K562 (cell line): ENCODE results near the gene ZGLP1. TPM values are rescaled to one million over a fixed set of nuclear protein-coding genes. Genes with fewer than 3 reads are reported as not detected.

Experiments
- ARID2 ChIP-seq: fragments of 450-650 bp; IDR thresholded peaks from 2 replicates; pipeline ENCODE4 v1.6.1; 2017; ENCODE audit warnings: antibody characterized with exemption, mild to moderate bottlenecking
- BDP1 ChIP-seq: IDR thresholded peaks from 3 replicates; pipeline ENCODE4 v1.6.1; 2011; ENCODE audit not compliant: insufficient read length, insufficient read depth
- BRD9 ChIP-seq: fragments of 450-650 bp; IDR thresholded peaks from 2 replicates; pipeline ENCODE4 v1.6.1; 2018; ENCODE audit warnings: low read depth; ENCODE audit not compliant: partially characterized antibody
- CAMTA2 ChIP-seq: fragments of 250-450 bp; sonication (Bioruptor Pico); conservative IDR thresholded peaks from 2 replicates; pipeline ENCODE4 v1.5.1; 2022
- CBX2 ChIP-seq: fragments of 200-600 bp; sonication (generic); IDR thresholded peaks from one replicate; pipeline ENCODE4 v1.6.1; 2012; ENCODE audit warnings: mild to moderate bottlenecking, low read length, inconsistent platforms; ENCODE audit not compliant: insufficient read depth, poor library complexity, severe bottlenecking
- CEBPB ChIP-seq: fragments of 450-650 bp; IDR thresholded peaks from 2 replicates; pipeline ENCODE4 v1.6.1; 2016; ENCODE audit warnings: missing genetic modification characterization, missing compliant biosample characterization
- E2F5 ChIP-seq: sonication (generic); formaldehyde crosslinking; IDR thresholded peaks from 2 replicates; pipeline ENCODE4 v1.8.0; 2022; ENCODE audit warnings: mild to moderate bottlenecking, missing genetic modification reagents
- EP300 ChIP-seq: IDR thresholded peaks from 2 replicates; pipeline ENCODE4 v1.6.1; 2012; ENCODE audit warnings: low read length, improper control_type of control experiment
- HMBOX1 ChIP-seq: sonication (generic); IDR thresholded peaks from 2 replicates; pipeline ENCODE4 v1.6.1; 2016
- HNRNPK ChIP-seq: fragments of 200-400 bp; formaldehyde crosslinking; IDR thresholded peaks from one replicate; pipeline ENCODE4 v1.6.1; 2018; ENCODE audit warnings: mild to moderate bottlenecking, low read depth, low read length; ENCODE audit not compliant: poor library complexity, severe bottlenecking
- KLF16 ChIP-seq: IDR thresholded peaks from 2 replicates; pipeline ENCODE4 v1.6.1; 2016; ENCODE audit warnings: antibody characterized with exemption
- MEF2A ChIP-seq: IDR thresholded peaks from 2 replicates; pipeline ENCODE4 v1.6.1; 2011; ENCODE audit warnings: low read depth, mild to moderate bottlenecking, low read length, moderate library complexity; ENCODE audit not compliant: control insufficient read depth
- MIER1 ChIP-seq: fragments of 450-650 bp; IDR thresholded peaks from 2 replicates; pipeline ENCODE4 v1.6.1; 2016; ENCODE audit warnings: antibody characterized with exemption, mild to moderate bottlenecking, low read depth
- MXI1 ChIP-seq: IDR thresholded peaks from 2 replicates; pipeline ENCODE4 v1.6.1; 2011; ENCODE audit warnings: low read depth, mild to moderate bottlenecking, improper control_type of control experiment, low read length
- NR2C2 ChIP-seq, 2 experiments: fragments of 200-800 bp in 1 of 2; sonication (Bioruptor generic) in 1 of 2; sonication (generic) in 1 of 2; formaldehyde crosslinking in 1 of 2; IDR thresholded peaks; 2 replicates each; pipeline versions ENCODE4 v1.6.1 to v1.8.0; 2016 to 2022; ENCODE audit warnings: mild to moderate bottlenecking in 1 of 2, missing compliant biosample characterization in 1 of 2, missing genetic modification characterization in 1 of 2, missing genetic modification reagents in 1 of 2
- POLR3A ChIP-seq: IDR thresholded peaks from 2 replicates; pipeline ENCODE4 v1.6.1; 2011; ENCODE audit warnings: borderline replicate concordance, mild to moderate bottlenecking, moderate library complexity; ENCODE audit not compliant: insufficient read length, insufficient read depth; ENCODE audit errors: extremely low read depth
- RFX5 ChIP-seq: IDR thresholded peaks from 2 replicates; pipeline ENCODE4 v1.6.1; 2011; ENCODE audit warnings: low read depth, mild to moderate bottlenecking, improper control_type of control experiment, low read length
- SMC3 ChIP-seq: conservative IDR thresholded peaks from 2 replicates; pipeline ENCODE4 v1.6.1; 2011; ENCODE audit warnings: low read depth, low read length, improper control_type of control experiment; ENCODE audit not compliant: insufficient read depth
- SRSF1 ChIP-seq: fragments of 200-400 bp; formaldehyde crosslinking; IDR thresholded peaks from 2 replicates; pipeline ENCODE4 v1.6.1; 2017; ENCODE audit warnings: mild to moderate bottlenecking, low read depth, low read length, moderate library complexity
- SUPT5H ChIP-seq: fragments of 450-650 bp; IDR thresholded peaks from 2 replicates; pipeline ENCODE4 v1.6.1; 2016
- ZBTB12 ChIP-seq: fragments of 250-450 bp; sonication (Bioruptor Pico); IDR thresholded peaks from 2 replicates; pipeline ENCODE4 v1.4.0; 2020
- ZNF175 ChIP-seq: fragments of 200-800 bp; sonication (Bioruptor generic); IDR thresholded peaks from 2 replicates; pipeline ENCODE4 v1.6.1; 2016; ENCODE audit warnings: low read depth, mild to moderate bottlenecking, missing genetic modification characterization, missing compliant biosample characterization
- ZNF324 ChIP-seq: fragments of 250-450 bp; sonication (Bioruptor Pico); IDR thresholded peaks from 2 replicates; pipeline ENCODE4 v1.4.0; 2020; ENCODE audit warnings: mild to moderate bottlenecking
- ZNF586 ChIP-seq: fragments of 450-650 bp; formaldehyde crosslinking; conservative IDR thresholded peaks from 2 replicates; pipeline ENCODE4 v1.4.0; 2020; ENCODE audit warnings: mild to moderate bottlenecking, moderate library complexity
- polyA plus RNA-seq, 8 experiments: library from polyadenylated mRNA; depleted of rRNA in 4 of 8; stranded (reverse) in 5 of 8; unstranded in 3 of 8; fragments of >200 nt; fragmentation: Nextera tagmentation in 2 of 8; fragmentation: Illumina TruSeq in 1 of 8; extraction: Ambion mirVana in 2 of 8; extraction: Trizol in 1 of 8; gene quantifications; 2 replicates each; pipeline versions ENCODE4 v1.2.1 to v1.2.3, GENCODE V29; 2011 to 2014; ENCODE audit warnings: inconsistent platforms in 1 of 8, missing spikeins in 1 of 8
- total RNA-seq, 7 experiments: library from RNA; depleted of rRNA in 6 of 7; stranded (reverse); fragments of >200 nt in 6 of 7; fragmentation: Illumina TruSeq in 2 of 7; extraction: Trizol in 2 of 7; gene quantifications; 2 replicates each; pipeline versions ENCODE4 v1.2.1 to v1.2.3, GENCODE V29; 2011 to 2021; ENCODE audit warnings: low replicate concordance in 1 of 7
- TF ChIP-seq, protein P1 (sequence below), 2 experiments: fragments of 200-800 bp in 1 of 2; sonication (Bioruptor generic) in 1 of 2; sonication (generic) in 1 of 2; formaldehyde crosslinking in 1 of 2; IDR thresholded peaks in 1 of 2; conservative IDR thresholded peaks in 1 of 2; 2 replicates each; pipeline versions ENCODE4 v1.5.0 to v1.6.1; 2016 to 2020; ENCODE audit warnings: missing compliant biosample characterization in 1 of 2, missing genetic modification characterization in 1 of 2, missing genetic modification reagents in 1 of 2

ZGLP1 gene
- total and polyA plus RNA-seq, 9 of the 15 experiments (the other 6 are each of a cell fraction or from before 2014, with no cell fraction given), result 0.24 to 4.5 (median 2.2) TPM

DNA sequence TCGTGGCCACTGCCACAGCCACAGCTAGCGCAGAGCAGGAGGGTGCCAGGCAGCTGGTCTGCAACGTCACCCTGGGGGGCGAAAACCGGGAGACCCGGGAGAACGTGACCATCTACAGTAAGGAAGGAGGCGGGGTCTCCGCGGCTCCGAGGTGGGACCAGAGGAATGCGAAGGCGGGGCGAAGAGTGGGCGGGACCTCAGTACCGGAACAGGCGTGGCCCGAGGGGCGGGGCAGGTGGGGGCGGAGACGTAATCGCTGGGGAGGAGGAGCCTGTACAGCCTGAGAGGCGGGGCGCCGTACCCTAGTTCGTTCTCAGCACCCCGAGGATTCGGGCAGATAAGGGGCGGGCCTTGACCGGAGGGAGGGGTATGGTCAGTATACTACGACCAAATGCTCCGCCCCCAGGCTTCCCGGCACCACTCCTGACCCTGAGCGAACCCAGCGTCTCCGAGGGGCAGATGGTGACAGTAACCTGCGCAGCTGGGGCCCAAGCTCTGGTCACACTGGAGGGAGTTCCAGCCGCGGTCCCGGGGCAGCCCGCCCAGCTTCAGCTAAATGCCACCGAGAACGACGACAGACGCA is 17.3 kb downstream of the ZGLP1 start (continued):
- TF ChIP-seq RFX5, result no peak
- no peak for TF ChIP-seq E2F5 (CRISPR knock-in tag)
- no peak for TF ChIP-seq BDP1
- no peak for TF ChIP-seq CEBPB
- TF ChIP-seq, protein P1, sequence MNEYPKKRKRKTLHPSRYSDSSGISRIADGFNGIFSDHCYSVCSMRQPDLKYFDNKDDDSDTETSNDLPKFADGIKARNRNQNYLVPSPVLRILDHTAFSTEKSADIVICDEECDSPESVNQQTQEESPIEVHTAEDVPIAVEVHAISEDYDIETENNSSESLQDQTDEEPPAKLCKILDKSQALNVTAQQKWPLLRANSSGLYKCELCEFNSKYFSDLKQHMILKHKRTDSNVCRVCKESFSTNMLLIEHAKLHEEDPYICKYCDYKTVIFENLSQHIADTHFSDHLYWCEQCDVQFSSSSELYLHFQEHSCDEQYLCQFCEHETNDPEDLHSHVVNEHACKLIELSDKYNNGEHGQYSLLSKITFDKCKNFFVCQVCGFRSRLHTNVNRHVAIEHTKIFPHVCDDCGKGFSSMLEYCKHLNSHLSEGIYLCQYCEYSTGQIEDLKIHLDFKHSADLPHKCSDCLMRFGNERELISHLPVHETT (CRISPR knock-in tag; conservative IDR thresholded peaks at IDR 0.05 in 1 of 2, IDR thresholded peaks at IDR 0.05 in 1 of 2), result 0 out of 4 replicates have a peak, but pooled peaks of 1 of the 2 experiments have one; percentile 13
- TF ChIP-seq EP300, result no peak
- TF ChIP-seq SUPT5H, result peak; percentile 59; the same call in 1 of the 2 replicates
- no peak for TF ChIP-seq ARID2
- no peak for TF ChIP-seq HNRNPK
- TF ChIP-seq ZBTB12, result no peak
- no peak for TF ChIP-seq SMC3
- 0 out of 2 replicates have a peak, but pooled peaks have one; percentile 60 for TF ChIP-seq CAMTA2 (CRISPR knock-in tag)
- no peak for TF ChIP-seq MEF2A
- TF ChIP-seq ZNF324 (CRISPR knock-in tag), result 0 out of 2 replicates have a peak, but pooled peaks have one; percentile 17
- TF ChIP-seq ZNF175 (CRISPR knock-in tag), result no peak
- TF ChIP-seq HMBOX1, result no peak
- no peak for TF ChIP-seq KLF16
- no peak for TF ChIP-seq ZNF586 (CRISPR knock-in tag)
- no peak for TF ChIP-seq SRSF1
- no peak for TF ChIP-seq BRD9
- TF ChIP-seq MIER1, result no peak
- TF ChIP-seq POLR3A, result no peak
- no peak for TF ChIP-seq MXI1
- TF ChIP-seq NR2C2 (CRISPR knock-in tag; IDR thresholded peaks at IDR 0.05), result no peak
- TF ChIP-seq NR2C2 (tag; IDR thresholded peaks at IDR 0.05), result peak; percentile 74; the same call in 1 of the 2 replicates
- no peak for TF ChIP-seq CBX2
